GM21825 (cell line): Measurements from ENCODE around the gene TRERF1.
"Not testable (repeated sequence)": the region's sequence is repeated elsewhere in the genome, so short reads cannot be mapped to it uniquely, and the experiment has no call there.

Experiments used
- ATAC-seq: cut with Tn5 transposase; IDR thresholded peaks from one replicate; pipeline ENCODE4 v1.9.1; 2021; ENCODE audit warnings: mild to moderate bottlenecking, moderate library complexity; ENCODE audit not compliant: unreplicated experiment

The TRERF1 gene

DNA sequence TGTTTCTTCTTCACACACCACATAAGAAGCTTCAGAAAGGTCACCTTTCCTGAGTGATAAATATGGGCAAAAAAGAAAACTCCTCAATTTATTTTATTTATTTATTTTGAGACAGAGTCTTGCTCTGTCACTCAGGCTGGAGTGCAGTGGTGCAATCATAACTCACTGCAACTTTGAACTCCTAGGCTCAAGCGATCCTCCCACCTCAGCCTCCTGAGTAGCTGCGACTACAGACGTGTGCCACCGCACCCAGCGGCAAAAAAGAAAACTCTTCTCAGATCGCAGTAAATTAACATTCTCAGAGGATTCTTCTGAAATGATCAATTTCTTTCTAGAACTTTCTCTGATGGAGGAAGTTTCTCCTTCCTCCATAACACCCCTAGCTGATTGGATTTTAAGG lies 111.2 kb downstream of the TRERF1 start:
- no peak for ATAC-seq

DNA sequence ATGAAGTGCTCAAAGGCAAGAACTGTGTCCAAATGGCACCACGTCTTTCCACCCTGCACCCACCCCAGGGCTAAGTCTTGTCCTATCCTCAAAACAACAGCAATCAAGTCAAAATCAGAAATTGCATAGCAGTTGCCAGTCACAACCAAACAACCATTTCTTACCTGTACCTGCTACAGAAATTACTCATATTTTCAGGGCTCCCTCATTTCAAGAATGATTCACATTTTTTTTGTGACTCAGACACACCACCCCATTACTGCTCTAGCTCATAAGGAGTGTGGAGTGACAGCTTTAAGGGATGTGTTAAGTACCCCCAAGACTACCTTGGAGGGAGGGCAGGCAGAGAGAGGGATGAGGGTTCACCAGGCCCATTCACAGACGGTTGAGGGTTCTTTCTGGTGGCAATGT lies 111.7 kb downstream of the TRERF1 start:
- ATAC-seq, result no peak

- no peak for ATAC-seq
Observed at GRCh38 chr6:42338744-42339222, 112.9 kb downstream of the TRERF1 start.

DNA sequence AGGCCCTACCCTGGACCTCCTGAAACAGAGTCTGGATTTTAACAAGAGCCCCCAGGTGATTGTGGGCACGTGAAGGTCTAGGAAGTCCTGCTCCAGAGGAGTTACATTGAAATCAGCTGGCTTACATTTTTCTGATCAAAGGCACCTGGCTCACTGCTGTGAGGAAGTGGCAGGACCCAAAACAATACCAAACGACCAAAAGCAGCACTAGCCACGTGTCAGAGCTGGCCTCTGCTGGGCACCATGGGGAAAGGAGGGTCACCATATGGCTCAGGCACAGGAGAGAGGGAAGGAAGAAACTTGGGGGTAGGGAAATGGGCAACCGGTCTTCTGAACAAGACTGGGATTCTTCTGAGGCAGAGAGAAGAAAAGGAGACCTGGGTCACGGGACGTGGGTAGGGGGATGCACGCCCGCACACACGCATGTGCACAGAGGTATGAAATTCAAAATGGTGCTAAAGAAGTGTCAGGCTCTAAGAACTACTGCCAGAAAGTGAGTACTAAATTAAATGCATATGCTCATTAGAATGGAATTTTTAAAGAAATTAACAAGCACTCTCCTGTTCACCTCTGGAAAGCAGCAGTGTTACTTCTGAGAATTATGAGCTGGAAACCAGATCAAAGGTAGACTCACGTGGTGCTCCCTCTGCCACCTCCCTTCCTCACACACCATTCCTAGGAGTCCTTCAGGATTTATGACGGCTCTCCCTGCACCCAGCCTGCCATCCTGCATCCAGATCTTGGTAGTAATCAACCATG lies 113.6 kb downstream of the TRERF1 start:
- ATAC-seq, result no peak

GRCh38 chr6:42336431-42336830 lies 115.3 kb downstream of the TRERF1 start:
- ATAC-seq, result no peak

- ATAC-seq, result no peak
Observed at GRCh38 chr6:42335896-42336295, 115.8 kb downstream of the TRERF1 start.

- no peak for ATAC-seq
Observed at GRCh38 chr6:42334870-42335269, 116.9 kb downstream of the TRERF1 start.

DNA sequence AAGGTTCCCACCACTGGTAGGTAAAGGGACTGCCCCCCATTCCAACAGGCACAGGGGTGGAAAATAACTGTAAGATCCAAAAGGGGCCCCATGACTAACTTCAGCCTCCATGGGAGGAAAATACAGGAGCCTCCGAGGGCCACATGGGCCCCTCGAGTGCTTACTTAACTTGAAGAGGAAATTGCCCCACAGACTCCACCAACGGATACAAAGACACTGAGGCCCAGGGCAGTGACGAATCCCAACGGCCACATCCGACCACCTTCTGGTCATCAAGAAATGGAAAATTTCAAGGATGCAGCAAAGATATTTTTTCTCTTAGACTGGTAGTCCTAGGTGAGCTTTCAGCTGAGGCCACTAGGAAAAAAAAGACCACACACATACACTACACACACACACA lies 118.1 kb downstream of the TRERF1 start:
- ATAC-seq, result no peak

DNA sequence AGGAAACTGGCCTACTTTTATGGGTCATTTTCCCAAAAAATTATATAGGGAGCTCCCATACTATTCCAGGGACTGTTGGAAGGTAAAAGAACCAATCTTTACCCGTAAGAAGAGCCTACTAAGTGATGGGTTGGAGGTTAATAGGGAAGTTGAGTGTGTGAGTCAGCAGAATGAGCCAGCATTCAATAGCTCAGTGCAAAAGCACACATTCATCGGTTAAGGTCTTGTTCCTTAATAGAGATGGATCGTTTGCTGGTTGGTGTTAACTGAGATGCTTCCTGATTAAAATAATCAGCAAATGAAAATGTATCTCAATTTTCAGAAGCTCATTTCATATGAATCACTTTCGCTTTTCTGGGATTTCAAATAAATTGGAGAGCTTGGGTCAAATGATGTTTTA lies 118.8 kb downstream of the TRERF1 start:
- no peak for ATAC-seq

GRCh38 chr6:42331019-42331418 lies 120.7 kb downstream of the TRERF1 start:
- ATAC-seq, result no peak

GRCh38 chr6:42326248-42326647 lies 125.5 kb downstream of the TRERF1 start:
- ATAC-seq, result no peak

DNA sequence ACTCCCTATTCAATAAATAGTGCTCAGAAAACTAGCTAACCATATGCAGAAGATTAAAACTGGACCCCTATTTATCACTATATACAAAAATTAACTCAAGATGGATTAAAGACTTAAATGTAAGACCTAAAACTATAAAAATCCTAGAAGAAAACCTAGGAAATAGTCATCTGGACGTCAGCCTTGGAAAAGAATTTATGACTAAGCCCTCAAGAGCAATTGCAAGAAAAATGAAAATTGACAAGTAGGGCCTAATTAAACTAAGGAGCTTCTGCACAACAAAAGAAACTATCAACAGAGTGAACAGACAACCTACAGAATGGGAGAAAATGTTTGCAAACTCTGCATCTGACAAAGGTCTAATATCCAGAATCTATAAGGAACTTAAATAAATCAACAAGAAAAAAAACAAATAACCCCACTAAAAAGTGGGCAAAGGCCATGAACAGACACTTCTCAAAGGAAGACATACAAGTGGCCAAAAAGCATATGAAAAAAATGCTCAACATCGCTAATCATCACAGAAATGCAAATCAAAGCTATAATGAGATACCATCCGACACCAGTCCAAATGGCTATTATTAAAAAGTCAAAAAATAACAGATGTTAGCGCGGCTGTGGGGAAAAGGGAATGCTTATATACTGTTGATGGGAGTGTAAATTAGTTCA lies 126.9 kb downstream of the TRERF1 start:
- not testable (repeated sequence) for ATAC-seq

DNA sequence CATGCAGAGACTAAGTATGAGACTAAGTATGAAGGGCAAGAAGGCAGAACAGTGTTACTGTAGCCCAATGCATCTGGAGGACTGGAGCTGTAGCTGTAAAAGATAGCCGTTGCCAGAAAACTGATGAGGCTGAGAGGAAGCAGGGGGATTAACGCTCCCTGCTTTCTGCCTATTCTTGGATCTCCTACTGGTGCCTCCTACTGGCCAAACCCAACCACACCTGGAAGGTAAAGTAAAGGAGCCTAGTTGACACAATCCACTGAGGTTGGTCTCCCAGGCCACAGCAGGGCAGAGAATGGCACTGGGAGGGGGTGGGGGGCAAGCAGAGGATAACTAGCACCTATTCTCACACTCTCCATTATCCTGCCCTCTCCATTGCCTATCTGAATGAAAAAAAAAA lies 129.1 kb downstream of the TRERF1 start:
- ATAC-seq, result no peak

DNA sequence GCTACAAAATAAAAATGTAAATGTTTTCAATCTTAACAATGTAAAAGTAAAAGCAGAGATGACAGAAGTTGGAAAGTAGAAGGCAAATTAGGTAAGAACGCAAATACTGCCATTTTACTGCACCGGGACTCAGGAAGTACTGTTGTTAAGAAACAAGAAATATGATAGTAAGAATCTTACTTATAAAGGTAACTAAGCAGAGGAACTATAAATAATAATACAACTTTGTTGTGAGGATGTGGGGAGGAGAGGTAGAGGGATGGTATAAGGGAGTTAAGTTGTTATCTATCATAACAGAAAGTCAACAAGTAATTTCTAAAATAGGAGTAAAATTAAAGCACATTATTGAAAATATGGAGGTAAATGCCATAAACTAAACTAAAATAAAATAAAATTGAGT lies 129.8 kb downstream of the TRERF1 start:
- ATAC-seq, result no peak

GRCh38 chr6:42320762-42321161 lies 131.0 kb downstream of the TRERF1 start:
- ATAC-seq, result no peak

GRCh38 chr6:42318480-42318879 lies 133.2 kb downstream of the TRERF1 start:
- no peak for ATAC-seq

DNA sequence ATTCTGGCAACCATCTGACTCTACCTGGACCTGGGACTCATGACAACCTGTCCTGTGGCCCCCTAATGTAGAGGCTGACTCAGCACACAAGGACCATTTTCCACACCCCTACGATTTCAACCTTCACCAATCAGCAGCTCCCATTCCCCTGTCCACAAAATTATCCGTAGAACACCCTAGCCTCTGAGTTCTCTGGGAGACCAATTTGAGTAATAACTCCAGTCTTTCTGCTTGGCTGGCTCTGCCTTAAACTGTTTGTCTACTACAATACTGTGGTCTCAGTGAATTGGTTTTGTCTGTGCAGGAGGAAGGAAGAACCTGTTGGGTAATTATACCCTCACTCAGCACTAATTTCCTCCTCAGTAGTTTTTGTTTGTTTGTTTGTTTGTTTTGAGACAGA lies 134.7 kb downstream of the TRERF1 start:
- ATAC-seq, result no peak

GRCh38 chr6:42315991-42316970 lies 135.4 kb downstream of the TRERF1 start:
- no peak for ATAC-seq

GRCh38 chr6:42315259-42315990 lies 136.3 kb downstream of the TRERF1 start:
- ATAC-seq, result no peak

- no peak for ATAC-seq
Observed at GRCh38 chr6:42314571-42315258, 137.0 kb downstream of the TRERF1 start.
